Naive thymus-derived CD8-positive, alpha-beta T cell (primary cell): Measurements from ENCODE around the gene RGS14. TPM values are rescaled to one million over a fixed set of nuclear protein-coding genes. Genes with fewer than 3 reads are reported as not detected.
"Not testable (repeated sequence)": the region's sequence is repeated elsewhere in the genome, so short reads cannot be mapped to it uniquely, and the experiment has no call there.

Experiments used
- ATAC-seq, 2 donors: fragments of 150-1000 bp; cut with Tn5 transposase in 1 of 2; sonication (Bioruptor Pico), chemical (Tn5 transposase) in 1 of 2; 1 replicate in 1 of 2; 2 replicates in 1 of 2; pipeline ENCODE4 v1.10.0; 2021; ENCODE audit warnings: mild to moderate bottlenecking in 2 of 2, moderate library complexity in 2 of 2
- POLR2A ChIA-PET: fragments of 350-600 bp; sonication (Branson Sonifier 250); formaldehyde crosslinking; loops from one replicate; lab custom pipeline; 2021; ENCODE audit warnings: antibody characterized with exemption; lab: Charles Lee
- DNase-seq, 10 donors: peaks; one replicate each; pipeline versions ENCODE4 v3.0.0 to v3.0.0-alpha.2; 2020 to 2022
- H3K27ac Mint-ChIP-seq, 10 donors: one replicate each; pipeline ENCODE4 v1.8.0; 2020 to 2022; ENCODE audit warnings: mild to moderate bottlenecking in 10 of 10, mixed read lengths in 10 of 10, moderate library complexity in 4 of 10, inconsistent platforms in 1 of 10
- H3K27me3 Mint-ChIP-seq, 5 donors: one replicate each; pipeline ENCODE4 v1.8.0; 2021 to 2022; ENCODE audit warnings: mixed read lengths in 5 of 5
- H3K36me3 Mint-ChIP-seq, 3 donors: one replicate each; pipeline ENCODE4 v1.8.0; 2020 to 2022; ENCODE audit warnings: mixed read lengths in 3 of 3, mild to moderate bottlenecking in 2 of 3, inconsistent platforms in 1 of 3
- H3K4me1 Mint-ChIP-seq, 4 donors: one replicate each; pipeline ENCODE4 v1.8.0; 2021 to 2022; ENCODE audit warnings: mixed read lengths in 4 of 4
- H3K4me3 Mint-ChIP-seq, 10 donors: one replicate each; pipeline ENCODE4 v1.8.0; 2020 to 2022; ENCODE audit warnings: mild to moderate bottlenecking in 10 of 10, mixed read lengths in 10 of 10, moderate library complexity in 6 of 10, inconsistent platforms in 1 of 10
- H3K9me3 Mint-ChIP-seq, 9 donors: one replicate each; pipeline ENCODE4 v1.8.0; 2020 to 2022; ENCODE audit warnings: mixed read lengths in 9 of 9, mild to moderate bottlenecking in 3 of 9, inconsistent platforms in 1 of 9, moderate library complexity in 1 of 9
- polyA plus RNA-seq, 3 donors: library from polyadenylated mRNA; unstranded; fragments of 300-500 nt; fragmentation: Illumina TruSeq; gene quantifications; one replicate each; pipeline ENCODE4 v1.2.3, GENCODE V29; 2021
- total RNA-seq, 8 experiments: library from RNA in 2 of 8; stranded (reverse) in 2 of 8; gene quantifications; one replicate each; pipeline ENCODE4 v1.2.3 and lab custom pipeline; 2021 to 2026

Gene RGS14
- total and polyA plus RNA-seq, 5 experiments from 2014 or later = 40.9 to 122 (median 89.3) TPM

DNA sequence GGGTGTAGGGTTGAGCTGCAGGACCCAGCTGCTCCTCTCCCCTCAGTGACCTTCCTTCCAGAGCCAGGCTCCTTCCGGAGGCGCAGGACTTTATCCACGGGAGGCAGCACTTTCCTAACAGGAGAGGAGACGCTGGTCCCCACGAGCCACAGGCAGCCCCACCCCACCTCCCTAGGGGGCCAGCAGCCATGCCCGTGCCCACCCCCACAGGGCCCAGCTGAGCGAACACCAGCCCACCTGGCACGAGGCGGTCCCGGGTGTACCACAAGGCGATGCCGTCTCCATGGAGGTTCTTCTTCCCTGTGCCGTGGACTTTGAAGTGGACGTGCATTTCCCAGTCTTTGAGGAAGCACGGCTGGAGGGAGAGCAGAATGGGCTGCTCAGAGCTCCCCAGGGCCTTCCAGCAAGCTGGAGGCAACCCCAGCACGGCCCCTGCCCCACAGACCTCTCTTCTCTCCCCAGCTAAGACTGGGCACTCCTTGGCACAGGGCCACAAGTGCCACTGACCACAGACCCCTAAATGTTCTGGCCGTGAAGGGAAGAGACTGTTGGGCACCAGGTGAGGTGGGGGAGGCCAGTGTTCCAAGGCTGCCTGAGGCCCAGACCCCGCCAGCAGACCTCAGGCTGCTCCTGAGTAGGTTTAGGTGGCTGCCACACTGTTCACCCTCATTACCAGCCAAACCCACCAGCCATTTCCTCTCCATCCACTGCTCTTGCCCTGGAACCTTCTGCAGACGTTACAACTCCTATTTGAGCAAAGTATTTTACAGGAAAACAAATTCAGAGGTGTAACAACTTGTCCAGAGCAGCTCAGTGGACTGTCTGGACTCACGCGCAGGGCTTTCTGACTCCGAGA, 19.2 kb upstream of the RGS14 start:
- no peak for ATAC-seq
- peak overlapping the region in 1 of 10 donors; percentile 4 for H3K4me3 Mint-ChIP-seq
- peak overlapping the region in 2 of 10 donors; percentile 84 to 89 for H3K27ac Mint-ChIP-seq
- no peak for DNase-seq
- peaks cover 6 to 78% (median 23%) of the 10 kb centered on the region in 3 donors for H3K36me3 Mint-ChIP-seq
- H3K4me1 Mint-ChIP-seq = peaks cover 6 to 35% (median 25%) of the 10 kb centered on the region in 4 donors
- H3K9me3 Mint-ChIP-seq = peaks cover 0 to 4% (median 0%) of the 10 kb centered on the region in 9 donors
- POLR2A ChIA-PET = interaction anchor here (0.9 to 1.6 kb wide), 2 partner anchors 12 to 28 kb away, joined by 3 to 4 read pairs; no protein-coding TSS in a partner anchor
- H3K27me3 Mint-ChIP-seq = no peaks in the 10 kb centered on the region

DNA sequence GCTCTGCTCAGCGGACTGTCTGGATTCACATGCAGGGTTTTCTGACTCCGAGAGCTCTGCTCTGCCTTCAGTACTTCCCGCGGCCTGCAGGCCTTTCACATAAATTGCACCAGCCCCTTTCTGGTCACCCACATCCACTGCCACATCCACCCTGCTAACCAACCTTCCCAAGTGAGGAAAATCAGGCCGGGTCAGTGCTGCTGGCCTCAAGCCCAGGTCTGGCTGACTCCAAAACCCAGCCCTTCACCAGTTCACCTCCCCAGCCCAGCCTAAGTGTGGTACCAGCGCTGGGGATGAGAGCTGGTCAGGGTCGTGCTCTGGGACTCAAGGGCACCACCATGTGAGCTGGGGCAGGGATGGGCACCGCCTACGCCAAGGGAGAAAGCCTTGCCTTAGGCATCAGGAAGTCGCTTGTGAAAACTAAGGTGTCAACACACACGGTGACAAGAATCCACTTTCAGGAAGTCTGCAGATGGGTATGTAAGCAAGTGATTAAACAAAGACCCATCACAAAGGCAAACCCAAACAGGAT, 18.6 kb upstream of the RGS14 start:
- Mint-ChIP-seq H3K4me3 (peak overlapping the region in 1 of 10 donors; percentile 4), H3K4me1 (peaks cover 8 to 39% (median 23%) of the 10 kb centered on the region in 4 donors), H3K27ac (peak overlapping the region in 2 of 10 donors; percentile 84 to 89), H3K36me3 (peaks cover 6 to 76% (median 18%) of the 10 kb centered on the region in 3 donors), H3K9me3 (peaks cover 0 to 4% (median 0%) of the 10 kb centered on the region in 9 donors), H3K27me3 (no peaks in the 10 kb centered on the region)
- DNase-seq (no peak), ATAC-seq (no peak)
- POLR2A ChIA-PET = interaction anchor here (0.6 to 1.6 kb wide), 2 partner anchors 11 to 17 kb away, joined by 3 to 4 read pairs; no protein-coding TSS in a partner anchor

DNA sequence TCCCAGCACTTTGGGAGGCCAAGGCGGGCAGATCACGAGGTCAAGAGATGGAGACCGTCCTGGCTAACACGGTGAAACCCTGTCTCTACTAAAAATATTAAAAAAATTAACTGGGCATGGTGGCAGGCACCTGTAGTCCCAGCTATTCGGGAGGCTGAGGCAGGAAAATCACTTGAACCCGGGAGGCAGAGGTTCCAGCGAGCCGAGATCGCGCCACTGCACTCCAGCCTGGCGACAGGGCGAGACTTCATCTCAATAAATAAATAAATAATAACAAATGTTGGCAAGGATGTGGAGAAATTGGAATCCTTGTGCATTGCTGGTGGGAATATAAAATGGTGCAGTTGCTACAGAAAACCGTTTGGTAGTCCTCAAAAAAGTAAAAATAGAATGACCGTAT, 14.7 kb upstream of the RGS14 start:
- POLR2A ChIA-PET, H3K4me3 Mint-ChIP-seq, DNase-seq, H3K27me3 Mint-ChIP-seq, ATAC-seq, H3K9me3 Mint-ChIP-seq, H3K27ac Mint-ChIP-seq: not testable (repeated sequence)
- Mint-ChIP-seq H3K36me3 (peaks cover 6 to 76% (median 17%) of the 10 kb centered on the region in 3 donors), H3K4me1 (peaks cover 10 to 55% (median 36%) of the 10 kb centered on the region in 4 donors)

DNA sequence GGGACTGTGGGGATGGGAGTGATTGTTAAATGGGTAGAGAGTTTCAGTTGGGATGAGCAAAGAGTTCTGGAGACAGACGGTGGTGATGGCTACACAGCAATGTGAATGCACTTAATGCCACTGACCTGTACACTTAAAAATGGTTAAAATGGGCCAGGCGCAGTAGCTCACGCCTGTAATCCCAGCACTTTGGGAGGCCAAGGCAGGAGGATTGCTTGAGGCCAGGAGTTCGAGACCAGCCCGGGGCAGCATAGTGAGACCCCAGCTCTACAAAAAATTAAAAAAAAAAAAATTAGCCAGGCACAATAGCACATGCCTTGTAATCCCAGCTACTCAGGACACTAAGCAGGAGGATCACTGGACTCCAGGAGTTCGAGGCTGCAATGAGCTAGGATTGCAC, 13.9 kb upstream of the RGS14 start:
- ATAC-seq (no peak), DNase-seq (no peak)
- Mint-ChIP-seq H3K27me3 (no peaks in the 10 kb centered on the region), H3K4me1 (peaks cover 10 to 56% (median 35%) of the 10 kb centered on the region in 4 donors), H3K36me3 (peaks cover 6 to 77% (median 17%) of the 10 kb centered on the region in 3 donors), H3K9me3 (peaks cover 0 to 4% (median 0%) of the 10 kb centered on the region in 9 donors), H3K27ac (no peak overlapping the region), H3K4me3 (peak overlapping the region in 2 of 10 donors; percentile 12 to 36)
- POLR2A ChIA-PET = interaction anchor here (0.7 kb wide), 1 partner anchor 165 kb away, joined by 8 read pairs; no protein-coding TSS in a partner anchor

DNA sequence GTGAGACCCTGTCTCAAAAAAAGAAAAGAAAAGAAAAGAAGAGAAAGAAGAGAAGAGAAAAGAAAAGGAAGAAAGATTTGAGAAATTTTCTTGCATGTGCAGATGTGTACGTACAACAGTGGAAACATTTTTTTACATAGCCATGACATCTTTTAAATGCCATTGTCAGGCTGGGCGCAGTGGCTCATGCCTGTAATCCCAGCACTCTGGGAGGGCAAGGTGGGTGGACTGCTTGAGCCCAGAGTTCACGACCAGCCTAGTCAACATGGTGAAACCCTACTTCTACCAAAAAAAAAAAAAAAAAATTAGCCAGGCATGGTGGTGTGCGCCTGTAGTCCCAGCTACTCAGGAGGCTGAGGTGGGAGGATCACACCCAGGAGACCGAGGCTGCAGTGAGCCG, 12.8 kb upstream of the RGS14 start:
- POLR2A ChIA-PET = no interaction called here
- Mint-ChIP-seq H3K27me3 (no peaks in the 10 kb centered on the region), H3K9me3 (peaks cover 0 to 2% (median 0%) of the 10 kb centered on the region in 9 donors), H3K27ac (peak overlapping the region in 1 of 10 donors; percentile 83), H3K36me3 (peaks cover 3 to 77% (median 12%) of the 10 kb centered on the region in 3 donors), H3K4me1 (peaks cover 18 to 58% (median 37%) of the 10 kb centered on the region in 4 donors), H3K4me3 (no peak overlapping the region)
- ATAC-seq (no peak), DNase-seq (no peak)

DNA sequence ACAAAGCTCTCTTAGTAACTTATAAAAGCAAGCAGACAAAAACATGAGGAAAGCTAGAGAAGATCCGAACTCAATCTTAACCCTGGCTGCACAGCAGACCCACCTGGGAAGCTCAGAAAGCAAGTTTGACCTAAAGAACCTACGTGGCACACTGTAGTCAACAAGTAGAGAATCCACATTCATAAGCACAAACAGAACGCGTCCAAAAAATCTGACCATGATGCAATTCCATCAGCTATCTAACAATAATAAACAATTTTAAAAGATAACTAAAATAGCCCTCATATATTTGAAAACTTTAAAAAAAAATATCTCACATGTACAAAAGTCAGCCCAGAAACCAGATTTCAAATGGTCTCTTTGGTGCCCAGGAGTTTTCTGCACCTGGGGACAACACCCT, 10.9 kb upstream of the RGS14 start:
- peaks cover 0 to 60% (median 3%) of the 10 kb centered on the region in 3 donors for H3K36me3 Mint-ChIP-seq
- ATAC-seq (no peak), DNase-seq (no peak)
- H3K27me3 Mint-ChIP-seq = no peaks in the 10 kb centered on the region
- POLR2A ChIA-PET = no interaction called here
- H3K9me3 Mint-ChIP-seq = no peaks in the 10 kb centered on the region
- H3K4me3 Mint-ChIP-seq = peak overlapping the region in 3 of 10 donors; percentile 18 to 39 (median 34)
- peak overlapping the region in 4 of 10 donors; percentile 20 to 69 (median 46) for H3K27ac Mint-ChIP-seq
- peaks cover 18 to 64% (median 51%) of the 10 kb centered on the region in 4 donors for H3K4me1 Mint-ChIP-seq

DNA sequence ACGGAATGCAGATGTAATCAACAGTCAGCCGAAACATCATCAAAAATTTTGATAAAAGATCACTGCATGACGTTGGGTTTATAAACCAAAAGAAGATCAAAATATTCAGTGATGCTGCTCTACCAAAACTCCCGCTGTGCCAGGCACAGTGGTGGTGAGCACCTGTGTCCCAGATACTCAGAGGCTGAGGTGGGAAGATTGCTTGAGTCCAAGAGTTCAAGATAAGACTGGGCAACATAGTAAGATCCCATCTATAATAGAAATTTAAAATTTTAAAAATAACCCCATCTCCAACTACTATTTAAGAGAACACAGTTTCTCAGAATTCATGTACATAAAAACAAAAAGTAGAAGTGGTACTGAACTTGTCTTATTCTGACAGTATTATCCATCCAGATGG, 10.0 kb upstream of the RGS14 start:
- H3K36me3 Mint-ChIP-seq = peaks cover 0 to 54% (median 3%) of the 10 kb centered on the region in 3 donors
- no peaks in the 10 kb centered on the region for H3K27me3 Mint-ChIP-seq
- DNase-seq (no peak), ATAC-seq (no peak)
- H3K4me1 Mint-ChIP-seq = peaks cover 19 to 64% (median 56%) of the 10 kb centered on the region in 4 donors
- H3K9me3 Mint-ChIP-seq = no peaks in the 10 kb centered on the region
- POLR2A ChIA-PET = no interaction called here
- H3K4me3 Mint-ChIP-seq = peak overlapping the region in 5 of 10 donors; percentile 1 to 26 (median 15)
- peak overlapping the region in 2 of 10 donors; percentile 10 to 13 for H3K27ac Mint-ChIP-seq

DNA sequence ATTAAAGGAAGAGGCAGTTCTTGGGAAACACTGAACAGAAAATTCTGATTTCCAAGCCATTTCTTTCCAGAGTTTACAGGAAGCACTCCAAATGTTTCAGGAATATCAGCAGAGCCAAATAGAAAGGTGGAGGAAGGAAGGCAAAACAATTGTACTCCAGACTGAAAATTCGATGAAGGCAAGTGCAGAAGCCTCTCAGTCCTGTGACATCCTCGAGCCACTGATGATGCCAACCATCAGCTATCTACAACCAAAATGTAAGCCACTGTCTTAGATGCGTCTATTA, 8.4 kb upstream of the RGS14 start:
- no peak for ATAC-seq
- H3K27ac Mint-ChIP-seq = peak overlapping the region in 7 of 10 donors; percentile 34 to 99 (median 72)

DNA sequence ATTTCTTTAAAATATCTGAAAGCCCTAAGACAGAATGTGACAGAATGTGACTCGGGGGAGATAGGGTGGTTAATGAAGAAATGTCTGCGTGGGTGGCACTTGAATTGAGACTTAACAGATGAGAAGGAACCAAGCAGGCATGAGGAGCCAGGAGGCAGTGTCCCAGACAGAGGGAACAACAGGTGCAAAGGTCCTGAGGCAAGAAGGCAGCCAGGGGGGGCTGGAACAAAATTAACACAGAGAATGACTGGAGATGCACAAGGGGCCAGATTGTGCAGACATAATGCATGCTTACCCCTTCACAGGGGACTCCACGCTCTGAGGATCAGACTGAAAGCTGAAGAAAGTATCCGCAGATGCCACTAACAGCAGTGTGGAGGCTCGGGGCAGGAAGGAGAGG, 8.0 kb upstream of the RGS14 start:
- H3K36me3 Mint-ChIP-seq = peaks cover 0 to 41% (median 3%) of the 10 kb centered on the region in 3 donors
- peak overlapping the region in 9 of 10 donors; percentile 5 to 99 (median 60) for H3K27ac Mint-ChIP-seq
- DNase-seq (no peak), ATAC-seq (no peak)
- no peaks in the 10 kb centered on the region for H3K9me3 Mint-ChIP-seq
- POLR2A ChIA-PET = interaction anchor here (0.8 to 1.5 kb wide), 2 partner anchors 11 to 14 kb away, joined by 3 to 4 read pairs; no protein-coding TSS in a partner anchor
- H3K4me1 Mint-ChIP-seq = peaks cover 21 to 67% (median 57%) of the 10 kb centered on the region in 4 donors
- peak overlapping the region; percentile 79 to 100 (median 97) for H3K4me3 Mint-ChIP-seq
- no peaks in the 10 kb centered on the region for H3K27me3 Mint-ChIP-seq

More for the DNA sequence above, 8.4 kb upstream of the RGS14 start:
- Mint-ChIP-seq H3K4me3 (peak overlapping the region in 9 of 10 donors; percentile 79 to 100 (median 97)), H3K4me1 (peaks cover 17 to 64% (median 53%) of the 10 kb centered on the region in 4 donors), H3K36me3 (peaks cover 0 to 46% (median 3%) of the 10 kb centered on the region in 3 donors), H3K27me3 (no peaks in the 10 kb centered on the region), H3K9me3 (no peaks in the 10 kb centered on the region)
- no peak for DNase-seq
- POLR2A ChIA-PET = interaction anchor here (0.7 to 0.8 kb wide), 2 partner anchors 14 to 54 kb away, joined by 3 to 4 read pairs; no protein-coding TSS in a partner anchor

DNA sequence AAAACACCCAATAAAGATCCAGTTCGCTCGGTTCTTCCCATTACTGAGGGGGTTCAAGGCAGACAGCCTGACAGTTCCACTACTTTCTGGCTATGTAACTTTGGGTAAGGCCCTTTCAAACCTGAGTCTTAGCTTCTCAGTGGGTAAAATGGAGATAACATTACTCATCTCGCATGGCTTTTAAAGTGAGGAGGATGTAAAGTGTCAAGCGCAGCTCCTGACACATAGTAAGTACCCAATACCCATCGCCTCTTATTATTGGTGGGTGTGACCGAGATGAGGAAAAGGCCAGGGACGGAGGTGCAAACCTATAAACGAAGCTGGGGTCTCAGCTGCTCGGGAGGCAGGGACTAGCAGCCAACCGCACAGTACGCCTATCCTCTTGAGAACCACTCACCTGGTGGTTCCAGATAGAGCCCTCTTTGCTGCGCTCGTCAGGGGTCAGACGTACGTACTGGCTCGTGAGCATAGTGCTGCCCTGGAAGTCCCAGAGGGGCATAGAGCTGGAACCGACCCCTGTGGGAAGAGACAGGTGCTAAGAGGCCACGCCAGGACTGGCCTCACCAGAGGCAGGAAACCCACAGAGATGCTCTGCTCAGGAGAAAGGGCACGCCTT, 6.8 kb upstream of the RGS14 start:
- peaks cover 22 to 74% (median 66%) of the 10 kb centered on the region in 4 donors for H3K4me1 Mint-ChIP-seq
- ATAC-seq (no peak), DNase-seq (no peak)
- H3K4me3 Mint-ChIP-seq = peak overlapping the region; percentile 95 to 100 (median 98)
- peak overlapping the region; percentile 97 to 100 (median 100) for H3K27ac Mint-ChIP-seq
- H3K9me3 Mint-ChIP-seq = peaks cover 0 to 2% (median 0%) of the 10 kb centered on the region in 9 donors
- POLR2A ChIA-PET = interaction anchor here (0.8 to 12.6 kb wide), 17 partner anchors 10 to 147 kb away, joined by 3 to 247 read pairs (median 7); partner anchors contain the start of genes GRK6, PDLIM7, PRELID1 and RAB24
- no peaks in the 10 kb centered on the region for H3K27me3 Mint-ChIP-seq
- peaks cover 0 to 34% (median 4%) of the 10 kb centered on the region in 3 donors for H3K36me3 Mint-ChIP-seq

DNA sequence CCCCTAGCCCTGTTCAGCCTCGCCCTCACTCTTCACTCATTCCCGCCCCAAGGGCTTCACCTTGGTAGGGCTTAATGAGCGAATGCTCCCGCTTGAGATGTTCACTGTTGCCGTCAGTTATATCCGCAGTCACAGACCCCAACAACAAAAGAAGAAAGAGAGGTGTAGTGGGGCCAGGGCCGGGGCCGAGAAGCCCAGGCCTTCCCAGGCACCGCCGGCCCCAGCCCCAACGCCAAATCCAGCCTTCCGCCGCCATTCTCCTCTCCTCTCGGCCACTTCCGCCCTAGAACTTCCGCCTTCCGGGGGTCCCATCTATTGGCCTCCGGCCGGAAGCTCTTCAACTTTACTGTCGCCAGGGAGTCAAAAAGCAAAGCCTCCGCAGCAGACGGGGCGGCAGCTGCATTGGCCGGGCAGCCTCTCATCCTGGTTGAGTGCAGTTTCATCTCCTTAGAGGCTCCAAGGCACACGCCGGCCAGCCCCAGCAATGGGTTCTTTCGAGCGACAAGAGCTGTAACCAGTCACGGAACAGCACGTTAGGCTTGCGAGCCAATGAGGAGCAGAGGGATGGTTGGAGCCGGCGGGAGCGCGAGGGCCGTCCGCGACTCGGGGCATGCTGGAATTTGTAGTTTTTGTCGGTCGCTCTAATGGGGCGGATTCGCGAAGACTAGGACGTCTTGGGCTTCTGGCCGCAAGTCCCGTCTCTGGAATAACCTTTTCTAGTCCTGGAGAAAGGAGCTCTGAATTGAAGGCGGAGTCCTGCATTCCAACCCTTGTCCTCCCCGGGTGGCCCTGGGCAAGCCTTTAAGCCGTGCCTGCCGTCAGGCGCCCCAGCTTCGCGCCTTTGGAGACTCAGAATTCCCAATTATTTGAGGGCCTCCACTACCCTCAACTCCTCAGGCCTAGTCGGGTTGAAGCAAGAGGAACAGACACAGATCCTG, 6.1 kb upstream of the RGS14 start, which contains the start of gene LMAN2:
Gene LMAN2, minus strand, starts transcription at position 277 of the 938 bp plus-strand sequence. Its CDS starts 21 bp downstream, at position 256.
- Mint-ChIP-seq H3K4me3 (peak within 1 kb of the TSS; percentile 95 to 100 (median 98)), H3K9me3 (peaks cover 0 to 2% (median 0%) of the 10 kb centered on the region in 9 donors), H3K27me3 (no peaks in the 10 kb centered on the region), H3K27ac (peak within 1 kb of the TSS; percentile 97 to 100 (median 100)), H3K36me3 (peaks cover 0 to 26% (median 4%) of the 10 kb centered on the region in 3 donors), H3K4me1 (peaks cover 23 to 74% (median 70%) of the 10 kb centered on the region in 4 donors)
- DNase-seq = peak; percentile 76 to 96 (median 91)
- POLR2A ChIA-PET = interaction anchor here (0.6 to 12.6 kb wide), 21 partner anchors 9 to 146 kb away, joined by 3 to 247 read pairs (median 5); partner anchors contain the start of genes GRK6, PDLIM7, PRELID1 and RAB24
- peak; percentile 98 for ATAC-seq
